A673 (cell line): Measurements from ENCODE around the gene C1QTNF8.
"Not testable (repeated sequence)": the region's sequence is repeated elsewhere in the genome, so short reads cannot be mapped to it uniquely, and the experiment has no call there.

Experiments
- EZH2 ChIP-seq: fragments of 200-600 bp; sonication (generic); IDR thresholded peaks from 2 replicates; pipeline ENCODE4 v1.6.1; 2017; ENCODE audit warnings: borderline replicate concordance, low read depth, mild to moderate bottlenecking, mixed read lengths, antibody characterized with exemption, low read length; ENCODE audit not compliant: poor library complexity, severe bottlenecking
- TF ChIP-seq, protein P1 (sequence below): fragments of 300-800, 200-600 bp; sonication (generic); conservative IDR thresholded peaks from 2 replicates; pipeline ENCODE4 v1.5.1; 2017; ENCODE audit warnings: low read depth, mild to moderate bottlenecking, antibody characterized with exemption, low read length, moderate library complexity, mixed read lengths

- TF ChIP-seq, protein P1, sequence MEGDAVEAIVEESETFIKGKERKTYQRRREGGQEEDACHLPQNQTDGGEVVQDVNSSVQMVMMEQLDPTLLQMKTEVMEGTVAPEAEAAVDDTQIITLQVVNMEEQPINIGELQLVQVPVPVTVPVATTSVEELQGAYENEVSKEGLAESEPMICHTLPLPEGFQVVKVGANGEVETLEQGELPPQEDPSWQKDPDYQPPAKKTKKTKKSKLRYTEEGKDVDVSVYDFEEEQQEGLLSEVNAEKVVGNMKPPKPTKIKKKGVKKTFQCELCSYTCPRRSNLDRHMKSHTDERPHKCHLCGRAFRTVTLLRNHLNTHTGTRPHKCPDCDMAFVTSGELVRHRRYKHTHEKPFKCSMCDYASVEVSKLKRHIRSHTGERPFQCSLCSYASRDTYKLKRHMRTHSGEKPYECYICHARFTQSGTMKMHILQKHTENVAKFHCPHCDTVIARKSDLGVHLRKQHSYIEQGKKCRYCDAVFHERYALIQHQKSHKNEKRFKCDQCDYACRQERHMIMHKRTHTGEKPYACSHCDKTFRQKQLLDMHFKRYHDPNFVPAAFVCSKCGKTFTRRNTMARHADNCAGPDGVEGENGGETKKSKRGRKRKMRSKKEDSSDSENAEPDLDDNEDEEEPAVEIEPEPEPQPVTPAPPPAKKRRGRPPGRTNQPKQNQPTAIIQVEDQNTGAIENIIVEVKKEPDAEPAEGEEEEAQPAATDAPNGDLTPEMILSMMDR: not testable (repeated sequence)
- not testable (repeated sequence) for TF ChIP-seq EZH2
Observed at GRCh38 chr16:1086443-1086842, 9.6 kb downstream of the C1QTNF8 start.
